ENCODE measurements around the gene SMARCD1. TPM values are rescaled to one million over a fixed set of nuclear protein-coding genes. Genes with fewer than 3 reads are reported as not detected.
"Not testable (repeated sequence)": the region's sequence is repeated elsewhere in the genome, so short reads cannot be mapped to it uniquely, and the experiment has no call there.

Gene SMARCD1
- total RNA-seq, 6 experiments from 2014 or later, result 37.6 to 59.1 (median 44.2) TPM

DNA sequence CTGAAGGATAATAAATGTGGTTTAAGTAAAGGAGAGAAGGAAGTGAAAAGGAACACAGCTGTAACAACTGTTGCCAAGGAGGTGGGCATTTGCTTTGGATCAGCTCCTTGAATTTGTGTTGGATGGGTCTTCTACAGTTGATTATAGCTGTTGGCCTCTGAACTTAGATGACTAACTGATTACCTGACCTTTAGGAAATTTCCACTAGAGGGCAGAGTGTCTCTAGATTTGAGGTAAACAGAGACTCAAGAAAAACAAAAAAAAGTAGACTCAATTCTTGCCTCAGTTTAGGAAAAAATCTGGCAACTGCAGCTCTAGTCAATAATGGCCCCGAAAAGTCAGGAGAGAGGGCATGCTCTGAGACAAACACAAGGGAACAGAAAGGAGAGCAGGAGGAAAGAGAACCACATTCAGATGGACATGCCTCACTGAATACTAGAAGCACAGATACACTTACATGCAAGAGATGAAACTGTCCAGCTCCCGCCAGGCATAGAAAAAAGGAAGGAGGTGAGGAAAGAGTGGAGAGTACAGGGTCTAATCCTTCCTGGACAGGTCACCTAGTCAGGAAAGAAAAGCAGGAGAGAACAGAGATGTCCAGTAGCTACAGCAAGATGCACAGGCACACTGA is 47.5 kb downstream of the SMARCD1 start:
- no peak overlapping the region for H3K4me3 Mint-ChIP-seq
- peaks cover 34% of the 10 kb centered on the region for H3K36me3 Mint-ChIP-seq (ENCODE audit: low read depth)
- H3K27ac Mint-ChIP-seq, result peak overlapping the region; percentile 4; the same call in 1 of the 2 replicates
- no peaks in the 10 kb centered on the region for H3K9me3 Mint-ChIP-seq
- DNase-seq, result peak; percentile 16
- peak; percentile 75 for TF ChIP-seq CTCF (IDR thresholded peaks at IDR 0.05)
- H3K27me3 Mint-ChIP-seq (ENCODE audit: insufficient read depth), result peaks cover 4% of the 10 kb centered on the region
- H3K4me1 Mint-ChIP-seq (ENCODE audit: low read depth), result peaks cover 21% of the 10 kb centered on the region

- TF ChIP-seq CTCF (IDR thresholded peaks at IDR 0.05), result no peak
- Mint-ChIP-seq H3K9me3 (no peaks in the 10 kb centered on the region), H3K36me3 (ENCODE audit: low read depth) (peaks cover 9% of the 10 kb centered on the region; the same call in 1 of the 2 replicates), H3K4me1 (ENCODE audit: low read depth) (no peaks in the 10 kb centered on the region), H3K4me3 (no peak overlapping the region), H3K27me3 (ENCODE audit: insufficient read depth) (peaks cover 3% of the 10 kb centered on the region; the same call in 1 of the 2 replicates), H3K27ac (no peak overlapping the region; the same call in 1 of the 2 replicates)
- no peak for DNase-seq
Measured at GRCh38 chr12:50142993-50143392, 57.9 kb downstream of the SMARCD1 start.

- H3K4me1 Mint-ChIP-seq (ENCODE audit: low read depth), result no peaks in the 10 kb centered on the region
- no peak overlapping the region for H3K27ac Mint-ChIP-seq
- no peaks in the 10 kb centered on the region for H3K9me3 Mint-ChIP-seq
- TF ChIP-seq CTCF (IDR thresholded peaks at IDR 0.05), result no peak
- H3K4me3 Mint-ChIP-seq, result no peak overlapping the region
- H3K27me3 Mint-ChIP-seq (ENCODE audit: insufficient read depth), result peaks cover 3% of the 10 kb centered on the region; the same call in 1 of the 2 replicates
- peaks cover 4% of the 10 kb centered on the region; the same call in 1 of the 2 replicates for H3K36me3 Mint-ChIP-seq (ENCODE audit: low read depth)
- DNase-seq, result no peak
Measured at GRCh38 chr12:50145439-50145838, 60.3 kb downstream of the SMARCD1 start.

GRCh38 chr12:50147281-50147680 is 62.1 kb downstream of the SMARCD1 start:
- Mint-ChIP-seq H3K4me3 (no peak overlapping the region), H3K4me1 (ENCODE audit: low read depth) (peaks cover 16% of the 10 kb centered on the region), H3K9me3 (no peaks in the 10 kb centered on the region), H3K27me3 (ENCODE audit: insufficient read depth) (peaks cover 3% of the 10 kb centered on the region), H3K36me3 (ENCODE audit: low read depth) (no peaks in the 10 kb centered on the region), H3K27ac (no peak overlapping the region)
- TF ChIP-seq CTCF (IDR thresholded peaks at IDR 0.05), result no peak
- DNase-seq, result no peak

DNA sequence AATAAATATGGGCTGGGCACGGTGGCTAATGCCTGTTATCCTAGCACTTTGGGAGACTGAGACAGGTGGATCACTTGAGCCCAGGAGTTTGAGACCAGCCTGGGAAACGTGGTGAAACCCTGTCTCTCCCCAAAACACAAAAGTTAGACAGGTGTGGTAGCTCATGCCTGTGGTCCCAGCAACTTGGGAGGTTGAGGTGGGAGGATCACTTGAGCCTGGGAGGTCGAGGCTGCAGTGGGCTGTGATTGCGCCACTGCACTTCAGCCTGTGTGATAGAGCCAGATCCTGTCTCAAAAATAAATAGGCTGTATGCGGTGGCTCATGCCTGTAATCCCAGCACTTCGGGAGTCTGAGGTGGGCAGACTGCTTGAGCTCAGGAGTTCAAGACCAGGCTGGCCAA is 62.9 kb downstream of the SMARCD1 start:
- H3K36me3 Mint-ChIP-seq (ENCODE audit: low read depth); H3K4me3 Mint-ChIP-seq; H3K9me3 Mint-ChIP-seq; H3K27ac Mint-ChIP-seq; H3K27me3 Mint-ChIP-seq (ENCODE audit: insufficient read depth); DNase-seq: not testable (repeated sequence)
- peaks cover 16% of the 10 kb centered on the region for H3K4me1 Mint-ChIP-seq (ENCODE audit: low read depth)

DNA sequence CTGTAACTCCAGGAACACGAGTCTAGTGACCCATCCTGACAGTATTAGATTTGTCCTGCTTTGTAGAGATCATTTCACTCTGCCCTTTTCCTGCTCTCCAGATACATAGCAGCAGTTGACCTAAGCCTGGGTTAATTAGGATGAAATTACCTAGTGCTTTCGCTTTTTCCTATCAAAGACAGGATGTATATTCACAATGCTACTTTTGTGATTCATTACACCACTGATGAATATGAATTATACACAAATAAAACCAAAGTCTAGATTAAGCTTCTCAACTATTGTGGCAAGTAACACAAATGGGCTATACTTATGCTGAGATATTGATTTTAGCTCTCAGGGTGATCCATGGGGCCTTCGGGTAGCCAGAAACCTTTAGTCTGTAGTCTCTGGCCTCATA is 64.2 kb downstream of the SMARCD1 start:
- Mint-ChIP-seq H3K36me3 (ENCODE audit: low read depth) (no peaks in the 10 kb centered on the region), H3K4me3 (no peak overlapping the region), H3K27me3 (ENCODE audit: insufficient read depth) (no peaks in the 10 kb centered on the region; the same call in 1 of the 2 replicates), H3K27ac (no peak overlapping the region), H3K4me1 (ENCODE audit: low read depth) (peaks cover 16% of the 10 kb centered on the region), H3K9me3 (no peaks in the 10 kb centered on the region)
- no peak for TF ChIP-seq CTCF (IDR thresholded peaks at IDR 0.05)
- no peak for DNase-seq

Other genes with a start within 250 kb of the SMARCD1 start
- 1 to 10 TPM; 1.5 to 2.9 (median 2.0) TPM for gene BCDIN3D, start 242.2 kb upstream of the SMARCD1 start, total RNA-seq (2021; fragmentation: NEBNext Ultra II Directional; extraction: Animal tissue kit (Norgen Biotek cat#: 25700))
- 1 to 10 TPM in 4 of 6 experiments, under 1 TPM in 2; 0.24 to 1.1 (median 1.1) TPM for gene FAIM2, start 181.4 kb upstream of the SMARCD1 start, total RNA-seq (2021; fragmentation: NEBNext Ultra II Directional; extraction: Animal tissue kit (Norgen Biotek cat#: 25700))
- not detected for gene AQP2, start 134.6 kb upstream of the SMARCD1 start, total RNA-seq (2021; fragmentation: NEBNext Ultra II Directional; extraction: Animal tissue kit (Norgen Biotek cat#: 25700))
- not detected for gene AQP5, start 123.5 kb upstream of the SMARCD1 start, total RNA-seq (2021; fragmentation: NEBNext Ultra II Directional; extraction: Animal tissue kit (Norgen Biotek cat#: 25700))
- not detected for gene AQP6, start 112.4 kb upstream of the SMARCD1 start, total RNA-seq (2021; fragmentation: NEBNext Ultra II Directional; extraction: Animal tissue kit (Norgen Biotek cat#: 25700))
- 100 to 1,000 TPM in 5 of 6 experiments, 10 to 100 TPM in 1; 52.6 to 119 (median 104) TPM for gene RACGAP1, start 59.8 kb upstream of the SMARCD1 start, total RNA-seq (2021; fragmentation: NEBNext Ultra II Directional; extraction: Animal tissue kit (Norgen Biotek cat#: 25700))
- 1 to 10 TPM; 1.3 to 2.4 (median 1.6) TPM for gene ASIC1, start 27.7 kb upstream of the SMARCD1 start, total RNA-seq (2021; fragmentation: NEBNext Ultra II Directional; extraction: Animal tissue kit (Norgen Biotek cat#: 25700))
- under 1 TPM in 1 of 6 experiments, not detected in 5; 0.20 TPM for gene GPD1, start 18.7 kb downstream of the SMARCD1 start, total RNA-seq (2021; fragmentation: NEBNext Ultra II Directional; extraction: Animal tissue kit (Norgen Biotek cat#: 25700))
- 10 to 100 TPM; 44.4 to 77.8 (median 53.4) TPM for gene COX14, start 26.9 kb downstream of the SMARCD1 start, total RNA-seq (2021; fragmentation: NEBNext Ultra II Directional; extraction: Animal tissue kit (Norgen Biotek cat#: 25700))
- gene CERS5, start 82.0 kb downstream of the SMARCD1 start, total RNA-seq (2021; fragmentation: NEBNext Ultra II Directional; extraction: Animal tissue kit (Norgen Biotek cat#: 25700)), result 10 to 100 TPM; 48.0 to 69.3 (median 60.3) TPM
- 100 to 1,000 TPM; 259 to 335 (median 298) TPM for gene LIMA1, start 198.2 kb downstream of the SMARCD1 start, total RNA-seq (2021; fragmentation: NEBNext Ultra II Directional; extraction: Animal tissue kit (Norgen Biotek cat#: 25700))